GM19372 (cell line): ENCODE results near the gene ARHGEF17.
A peak's percentile ranks its signal among the peaks of the same experiment; 100 is the strongest.

Experiments used
- ATAC-seq: cut with Tn5 transposase; IDR thresholded peaks from one replicate; pipeline ENCODE4 v1.9.1; 2021; ENCODE audit warnings: mild to moderate bottlenecking, low read depth, moderate library complexity; ENCODE audit not compliant: unreplicated experiment

The ARHGEF17 gene

DNA sequence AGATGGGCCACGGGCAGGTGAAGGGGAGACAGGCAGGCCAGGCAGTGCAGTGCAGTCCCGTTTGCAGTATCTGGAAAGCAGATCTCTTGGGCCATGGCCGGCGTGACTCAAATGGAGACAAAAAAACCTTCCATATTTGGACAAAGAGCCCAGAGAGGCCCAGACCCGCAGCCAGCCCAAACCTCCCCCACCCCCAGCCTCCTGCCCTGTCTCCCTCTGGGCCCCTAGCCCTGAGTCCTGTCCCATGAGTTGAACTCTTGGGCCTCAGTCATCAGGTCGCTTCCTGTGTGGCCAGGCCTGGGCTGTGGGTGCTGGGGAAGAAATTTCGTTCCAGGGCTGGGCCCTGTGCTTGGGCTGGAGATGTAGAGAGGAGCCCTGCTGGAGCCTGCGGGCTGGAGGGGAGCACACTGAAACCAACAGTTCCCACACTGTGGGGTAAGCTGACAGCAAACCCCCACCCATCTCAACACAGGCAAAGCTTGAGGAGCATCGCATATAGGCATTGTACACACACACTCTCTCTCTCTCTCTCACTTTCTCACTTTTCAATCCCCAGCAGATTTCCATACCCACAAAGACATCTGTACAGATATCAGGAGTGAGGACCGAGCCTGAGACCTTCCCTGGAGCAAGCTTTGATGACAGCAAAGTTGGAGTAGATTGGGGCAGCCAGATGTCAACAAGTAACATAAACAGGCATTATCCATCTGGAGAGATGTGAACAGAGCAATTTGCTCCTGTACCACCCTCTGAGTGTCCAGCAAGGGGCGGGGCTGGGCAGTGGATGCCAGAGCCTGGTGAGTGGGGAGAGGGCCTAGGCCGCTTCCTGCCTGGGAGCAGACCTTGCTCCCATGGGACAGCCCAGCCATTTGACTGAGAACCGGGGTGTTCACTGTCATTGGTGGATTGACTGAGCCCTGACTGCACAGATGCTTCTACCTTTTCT is 17.2 kb downstream of the ARHGEF17 start:
- peak; percentile 55 for ATAC-seq

- no peak for ATAC-seq
Observed at GRCh38 chr11:73326929-73327811, 19.1 kb downstream of the ARHGEF17 start.

- ATAC-seq, result no peak
Observed at GRCh38 chr11:73327812-73328364, 19.8 kb downstream of the ARHGEF17 start.

DNA sequence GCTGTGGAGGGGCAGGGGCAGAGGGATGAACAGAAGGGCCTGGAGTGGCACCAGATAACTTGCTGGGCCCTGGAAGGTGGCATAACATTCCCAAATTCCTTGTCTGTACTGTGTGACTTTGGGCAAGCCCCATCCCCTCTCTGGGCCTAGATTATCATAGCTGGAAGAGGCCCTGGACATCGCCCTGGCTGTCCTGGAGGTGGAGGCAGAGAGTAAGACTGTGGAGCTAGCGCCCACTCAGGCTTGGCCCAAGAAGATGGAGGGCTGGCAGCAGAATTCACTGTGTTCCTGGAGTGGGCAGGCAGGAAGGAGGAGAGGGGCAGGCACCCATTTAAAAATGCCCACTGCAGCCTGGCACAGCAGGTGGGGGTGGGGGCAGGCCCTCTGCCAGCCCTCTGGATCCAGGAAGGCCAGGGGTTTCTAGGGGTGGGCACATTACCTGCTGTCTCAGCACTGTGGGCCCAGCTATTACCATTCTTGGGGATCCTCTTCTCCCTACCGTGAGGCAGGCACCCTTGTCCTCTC is 22.6 kb downstream of the ARHGEF17 start:
- no peak for ATAC-seq

- no peak for ATAC-seq
Observed at GRCh38 chr11:73331138-73331916, 23.3 kb downstream of the ARHGEF17 start.

- ATAC-seq, result no peak
Observed at GRCh38 chr11:73333173-73333572, 25.1 kb downstream of the ARHGEF17 start.

DNA sequence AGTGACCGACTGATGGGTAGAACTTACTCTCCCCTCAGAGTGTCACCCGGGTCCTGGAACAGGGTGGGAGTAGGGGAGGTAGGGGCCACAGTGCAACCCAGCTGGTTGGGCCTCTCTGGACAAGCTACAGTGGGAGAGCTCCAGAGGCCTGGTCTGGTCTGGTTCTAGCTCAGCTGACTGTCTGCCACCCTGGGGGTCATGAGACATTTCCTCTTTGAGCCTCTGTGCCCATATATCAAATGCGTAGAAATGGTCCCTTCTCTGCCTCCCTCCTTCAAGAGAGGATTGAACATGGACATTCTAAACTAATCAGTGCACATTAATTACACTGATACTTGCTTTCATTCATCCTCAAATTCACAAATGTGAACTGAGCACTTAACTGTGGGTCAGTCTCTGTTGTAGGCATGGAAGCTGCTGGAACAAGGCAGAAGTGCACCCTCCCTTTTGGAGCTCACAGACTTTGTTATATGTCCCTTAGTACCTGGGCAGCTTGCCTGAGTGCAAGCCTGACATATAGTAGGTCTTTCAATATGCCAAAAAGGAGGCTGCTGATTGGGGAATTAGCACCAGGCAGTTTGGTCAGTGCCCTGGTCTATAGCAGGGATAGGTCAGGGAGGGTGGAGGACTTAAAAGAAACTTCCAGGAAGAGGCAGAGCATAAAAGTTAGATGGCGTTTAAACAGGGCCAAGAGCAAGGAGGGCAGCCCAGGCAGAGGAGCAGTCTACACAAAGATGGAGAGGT is 25.7 kb downstream of the ARHGEF17 start:
- no peak for ATAC-seq

- no peak for ATAC-seq
Observed at GRCh38 chr11:73334384-73335203, 26.5 kb downstream of the ARHGEF17 start.

DNA sequence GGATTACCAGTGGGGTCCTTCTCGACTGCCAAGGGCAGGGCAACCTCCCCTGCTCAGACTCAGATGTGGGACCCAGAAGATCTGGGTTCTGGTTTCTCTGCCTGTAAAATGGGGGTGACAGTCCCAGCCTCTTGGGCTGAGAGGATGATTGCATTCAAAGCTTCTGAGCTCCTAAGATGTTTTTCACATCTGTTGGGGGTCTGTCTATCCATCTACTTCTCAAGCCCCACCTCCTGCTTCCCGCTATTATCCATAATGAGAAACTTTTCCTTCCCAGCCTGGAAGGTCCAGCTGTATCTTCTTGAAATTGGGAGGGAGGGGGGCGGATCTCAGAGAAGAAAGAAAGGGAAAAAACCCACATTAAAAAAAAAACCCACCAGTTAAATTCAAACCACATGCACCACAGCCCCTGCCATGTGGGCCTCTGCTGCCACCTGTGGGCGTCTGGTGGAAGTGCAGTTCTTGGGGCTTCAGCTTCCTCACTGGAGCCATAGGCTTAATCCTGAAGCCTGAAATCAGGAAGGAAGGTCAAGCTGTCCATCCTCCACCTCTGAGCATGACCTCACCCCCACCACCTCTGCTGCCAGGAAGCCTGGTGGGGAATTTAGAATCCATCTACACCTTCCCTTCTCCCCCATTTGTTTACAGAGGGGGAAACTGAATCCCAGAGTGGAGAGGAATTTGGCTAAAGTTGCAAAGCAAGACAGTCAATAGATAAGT is 27.3 kb downstream of the ARHGEF17 start:
- no peak for ATAC-seq

GRCh38 chr11:73337846-73338245 is 29.8 kb downstream of the ARHGEF17 start:
- no peak for ATAC-seq

- no peak for ATAC-seq
Observed at GRCh38 chr11:73338279-73338678, 30.2 kb downstream of the ARHGEF17 start.

- ATAC-seq, result no peak
Observed at GRCh38 chr11:73340164-73340563, 32.1 kb downstream of the ARHGEF17 start.

GRCh38 chr11:73342633-73343032 is 34.6 kb downstream of the ARHGEF17 start:
- ATAC-seq, result no peak

DNA sequence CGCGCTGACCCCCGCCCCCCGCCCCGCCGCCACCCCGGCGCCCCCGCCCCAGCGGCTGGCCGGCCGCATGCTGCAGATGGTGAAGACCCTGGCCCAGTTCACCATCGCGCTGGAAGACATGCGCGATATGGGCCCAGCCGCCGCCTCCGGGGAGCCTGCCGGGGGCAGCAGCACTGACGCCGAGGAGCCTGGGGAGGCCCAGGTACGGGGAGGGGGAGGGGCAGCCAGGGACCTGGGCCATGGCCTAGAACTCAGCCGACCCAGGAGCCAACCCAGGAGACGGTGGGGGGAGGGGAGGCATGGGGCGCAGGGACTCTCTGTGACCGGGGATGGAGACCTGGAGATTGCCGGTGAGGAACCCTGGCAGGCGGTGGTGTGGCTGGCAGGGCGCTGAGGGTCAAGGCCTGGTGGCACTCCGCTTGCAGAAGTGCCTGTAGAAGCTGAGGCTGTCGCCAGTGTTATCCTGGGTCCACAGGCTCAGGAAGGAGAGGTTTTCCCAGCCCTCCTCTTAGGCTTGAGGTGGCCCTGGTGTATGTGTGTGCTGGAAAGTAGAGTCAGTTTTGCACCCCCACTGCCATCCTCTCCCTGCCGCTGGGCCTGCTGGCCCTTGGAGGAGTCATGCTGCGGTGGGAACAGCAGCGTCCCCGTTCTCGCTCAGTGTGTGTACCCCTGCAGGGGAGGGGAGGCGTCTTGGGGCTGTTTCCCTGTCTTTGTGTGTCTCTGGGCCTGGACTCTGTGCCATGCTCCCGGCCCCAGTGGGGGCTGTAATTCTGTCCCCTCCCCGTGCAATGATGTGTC is 35.2 kb downstream of the ARHGEF17 start:
- ATAC-seq, result no peak

- no peak for ATAC-seq
Observed at GRCh38 chr11:73344191-73344607, 36.1 kb downstream of the ARHGEF17 start.

DNA sequence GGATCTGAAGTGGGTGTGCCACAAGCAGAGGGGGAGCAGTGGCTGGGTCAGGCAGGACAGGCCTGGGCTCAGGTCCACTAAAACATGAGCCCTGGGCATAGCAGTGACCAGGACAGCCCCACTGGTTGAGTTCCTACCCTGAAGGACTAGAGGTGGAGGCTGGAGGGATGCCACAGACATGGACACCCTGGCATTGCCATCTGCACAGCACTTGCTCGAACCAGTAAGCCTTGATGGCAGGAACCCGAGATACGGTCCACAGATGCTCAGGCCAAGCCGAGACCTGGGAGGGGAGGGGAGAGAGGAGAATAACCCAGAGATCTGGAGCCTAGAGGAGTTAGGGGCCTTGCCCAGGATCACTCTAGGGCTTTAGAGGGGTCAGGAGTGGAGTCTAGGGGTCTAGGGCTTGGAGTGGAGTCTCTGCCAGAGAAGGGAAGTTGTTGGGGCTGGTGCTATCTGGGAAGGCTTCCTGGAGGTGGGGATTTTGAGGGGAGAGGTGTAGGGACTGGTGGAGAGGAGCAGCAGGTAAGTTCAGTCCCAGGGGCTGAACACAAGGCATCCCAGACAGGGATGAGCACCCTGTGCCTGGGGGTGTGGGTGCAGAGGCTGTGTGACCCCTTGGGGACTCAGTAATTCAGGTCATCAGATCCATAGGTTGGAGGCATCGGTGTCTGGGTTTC is 37.5 kb downstream of the ARHGEF17 start:
- ATAC-seq, result no peak
